NCI-H510A treated with DMSO at 0.1 percent for 48 hours (cell line): ENCODE data around the gene SPIN2B.
"Not testable (repeated sequence)": the region's sequence is repeated elsewhere in the genome, so short reads cannot be mapped to it uniquely, and the experiment has no call there.

Experiments used
- DNase-seq: peaks from one replicate; lab custom pipeline; 2025; lab: John Stamatoyannopoulos, UW

Gene SPIN2B

DNA sequence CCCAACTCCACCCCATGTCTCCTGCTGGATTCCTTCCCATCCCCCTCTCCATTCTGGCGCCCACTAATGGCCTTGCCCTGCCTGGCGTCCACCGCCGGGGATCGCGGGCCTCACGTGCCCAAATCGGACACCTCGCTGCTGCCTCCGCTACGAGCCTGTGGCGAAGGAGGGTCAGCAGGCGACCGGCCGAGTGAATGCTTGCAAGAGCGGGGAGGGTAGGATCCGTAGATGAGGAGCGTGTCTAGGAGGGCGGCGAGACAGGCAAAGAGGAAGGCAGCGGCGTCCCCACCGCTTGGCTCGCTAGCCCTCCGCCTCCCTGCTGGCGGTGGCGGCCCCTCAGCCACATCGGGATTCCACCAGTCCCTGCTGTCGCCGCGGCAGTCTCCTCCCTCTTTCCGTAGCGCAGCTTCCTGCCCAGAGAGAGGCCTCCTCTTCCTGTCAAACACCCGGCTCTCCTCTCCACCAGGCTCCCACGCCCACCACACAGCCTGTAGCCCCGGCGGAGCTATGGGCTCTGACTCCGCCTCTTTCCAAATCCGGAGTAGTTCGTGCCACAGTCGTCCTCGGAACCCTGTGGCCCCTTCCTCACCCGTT, at the start of gene SPIN2B:
Gene SPIN2B (minus strand): TSS at position 387 of the 594 bp plus-strand sequence.
- DNase-seq, result peak; percentile 66

DNA sequence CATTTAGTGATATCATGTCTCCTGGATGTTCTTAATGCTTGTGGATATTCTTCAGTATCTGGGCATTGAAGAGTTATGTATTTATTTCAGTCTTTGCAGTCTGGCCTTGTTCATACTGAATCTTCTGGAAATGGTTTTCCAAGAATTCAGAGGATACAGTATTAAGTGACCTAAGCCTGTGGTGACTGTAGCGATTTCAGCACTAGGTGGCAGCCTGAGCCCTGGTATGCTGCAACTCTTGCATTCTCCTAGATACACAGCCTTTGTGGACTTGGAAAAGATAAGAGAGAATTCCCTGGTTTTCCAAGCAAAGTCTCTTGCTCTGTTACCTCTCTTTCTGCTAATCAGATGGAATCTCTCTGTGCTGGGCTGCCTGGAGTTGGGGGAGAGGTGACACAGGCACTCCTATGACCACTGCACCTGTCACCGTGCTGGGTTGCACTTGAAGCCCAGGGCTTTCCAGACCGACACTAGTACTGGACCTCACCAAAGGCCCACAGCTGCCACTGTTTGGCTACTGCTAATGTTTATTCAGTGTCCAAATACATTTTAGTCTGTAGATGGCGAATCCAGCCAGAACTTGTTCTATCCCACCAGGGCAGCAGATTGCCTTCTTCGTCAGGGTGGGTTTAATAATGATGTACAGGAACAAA, 35.2 kb upstream of the SPIN2B start:
- DNase-seq, result no peak

DNA sequence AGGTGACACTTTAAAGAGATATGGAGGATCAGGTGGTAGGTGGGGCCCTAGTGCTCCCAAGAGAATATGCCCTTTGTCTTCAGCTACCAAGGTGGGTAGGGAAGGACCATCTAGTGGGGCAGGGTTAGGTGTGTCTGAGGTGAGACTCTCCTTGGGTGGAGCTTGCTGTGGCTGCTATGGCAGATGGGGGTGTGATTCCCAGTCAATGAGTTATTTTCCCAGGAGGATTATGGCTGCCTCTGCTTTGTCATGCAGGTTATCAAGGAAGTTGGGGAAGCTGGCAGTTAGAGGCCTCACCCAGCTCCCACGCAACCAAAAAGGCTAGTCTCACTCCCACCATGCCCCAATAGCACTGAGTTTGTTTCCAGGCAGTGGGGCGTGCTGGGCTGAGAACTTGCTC, 33.8 kb upstream of the SPIN2B start:
- DNase-seq, result no peak

DNA sequence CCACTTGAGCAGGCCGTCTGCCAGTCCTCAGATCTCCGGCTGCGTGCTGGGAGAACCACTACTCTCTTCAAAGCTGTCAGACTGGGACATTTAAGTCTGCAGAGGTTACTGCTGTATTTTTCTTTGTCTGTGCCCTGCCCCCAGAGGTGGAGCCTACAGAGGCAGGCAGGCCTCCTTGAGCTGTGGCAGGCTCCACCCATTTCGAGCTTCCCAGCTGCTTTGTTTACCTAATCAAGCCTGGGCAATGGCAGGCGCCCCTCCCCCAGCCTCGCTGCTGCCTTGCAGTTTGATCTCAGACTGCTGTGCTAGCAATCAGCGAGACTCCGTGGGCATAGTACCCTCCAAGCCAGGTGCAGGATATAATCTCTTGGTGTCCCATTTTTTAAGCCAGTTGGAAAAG, 30.9 kb upstream of the SPIN2B start:
- DNase-seq, result not testable (repeated sequence)

DNA sequence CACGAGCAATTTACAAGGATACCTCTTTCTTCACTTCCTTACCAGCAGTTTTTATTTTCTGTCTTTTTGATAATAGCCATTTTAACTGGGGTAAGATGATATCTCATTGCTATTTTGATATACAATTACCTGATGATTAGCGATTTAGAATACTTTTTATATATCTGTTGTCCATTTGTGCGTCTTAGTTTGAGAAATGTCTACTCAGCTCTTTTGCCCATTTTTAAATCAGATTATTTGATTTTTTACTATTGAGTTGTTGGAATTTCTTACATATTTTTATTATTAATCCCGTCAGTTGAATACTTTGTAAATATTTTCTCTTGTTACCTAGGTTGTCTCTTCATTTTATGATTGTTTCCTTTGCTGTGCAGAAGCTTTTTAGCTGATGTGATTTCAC, 17.3 kb upstream of the SPIN2B start:
- no peak for DNase-seq

DNA sequence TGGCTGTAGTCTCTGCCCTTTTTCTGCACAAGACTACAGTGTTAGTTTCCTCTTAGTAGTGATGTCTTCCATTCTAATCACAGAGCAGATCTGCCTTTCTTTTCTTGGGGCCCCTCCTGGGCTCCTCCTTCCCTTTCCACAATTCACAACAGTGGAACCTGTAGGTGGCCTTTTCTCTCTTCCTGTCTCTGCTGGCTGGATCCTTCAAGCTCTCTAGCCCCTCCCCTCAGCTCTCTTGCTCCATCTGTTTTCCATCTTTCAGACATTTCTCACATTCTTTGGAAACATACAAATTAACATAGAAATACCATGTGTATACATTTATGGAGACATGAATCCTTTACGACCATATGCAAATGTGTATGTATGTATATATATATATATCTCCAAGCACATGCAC, 16.2 kb upstream of the SPIN2B start:
- peak; percentile 20 for DNase-seq

DNA sequence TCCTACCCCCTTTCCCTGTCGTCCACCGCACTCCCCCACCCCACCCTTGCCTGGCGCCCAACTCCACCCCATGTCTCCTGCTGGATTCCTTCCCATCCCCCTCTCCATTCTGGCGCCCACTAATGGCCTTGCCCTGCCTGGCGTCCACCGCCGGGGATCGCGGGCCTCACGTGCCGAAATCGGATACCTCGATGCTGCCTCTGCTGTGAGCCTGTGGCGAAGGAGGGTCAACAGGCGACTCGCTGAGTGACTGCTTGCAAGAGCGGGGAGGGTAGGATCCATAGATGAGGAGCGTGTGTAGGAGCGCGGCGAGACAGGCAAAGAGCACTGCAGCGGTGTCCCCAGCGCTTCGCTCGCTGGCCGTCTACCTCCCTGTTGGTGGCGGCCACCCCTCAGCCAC, 15.7 kb upstream of the SPIN2B start, which contains the start of gene SPIN2A:
Gene SPIN2A (minus strand): TSS at position 325 of the 400 bp plus-strand sequence. CDS start 800 bp downstream, outside the sequence.
- peak; percentile 7 for DNase-seq

DNA sequence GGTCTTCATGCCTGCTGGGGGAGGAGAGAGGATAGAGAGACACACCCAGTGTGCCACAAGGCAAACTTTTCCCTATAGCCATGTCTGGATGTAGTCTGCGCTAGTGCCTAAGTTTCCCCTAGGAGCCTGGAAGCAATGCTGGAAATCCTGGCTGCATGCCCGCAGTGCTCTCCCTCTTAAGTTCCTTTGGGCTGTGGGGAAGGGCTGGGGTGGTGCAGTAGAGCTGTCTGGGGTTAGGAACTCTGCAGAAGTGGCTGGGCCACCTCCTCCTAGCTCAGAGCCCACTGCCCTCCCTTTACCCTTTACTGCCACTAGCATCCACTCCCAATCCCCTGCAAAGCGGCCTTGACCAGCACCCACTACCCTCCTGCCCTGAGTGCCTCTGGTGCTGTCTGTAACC, 15.2 kb upstream of the SPIN2B start:
- DNase-seq, result not testable (repeated sequence)

DNA sequence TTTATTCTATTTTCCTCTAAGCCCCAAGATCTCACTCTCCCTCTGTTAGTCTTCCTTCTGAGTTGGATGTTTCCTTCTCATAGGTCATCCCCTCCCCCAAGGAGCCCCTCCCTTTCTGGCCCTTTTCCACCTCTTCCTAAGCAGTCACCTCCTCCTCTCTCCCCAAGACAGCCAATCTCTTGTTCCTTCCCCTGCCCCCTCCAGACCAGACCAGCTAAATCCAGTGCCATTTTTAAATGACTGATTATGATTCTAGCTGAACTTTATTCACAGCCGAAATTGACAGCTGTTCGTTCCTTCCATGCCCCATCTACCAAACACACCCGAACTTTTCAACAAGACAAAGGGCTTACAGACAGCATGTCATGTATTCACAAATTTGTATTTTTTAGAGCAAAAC, 13.9 kb upstream of the SPIN2B start:
- DNase-seq, result no peak

DNA sequence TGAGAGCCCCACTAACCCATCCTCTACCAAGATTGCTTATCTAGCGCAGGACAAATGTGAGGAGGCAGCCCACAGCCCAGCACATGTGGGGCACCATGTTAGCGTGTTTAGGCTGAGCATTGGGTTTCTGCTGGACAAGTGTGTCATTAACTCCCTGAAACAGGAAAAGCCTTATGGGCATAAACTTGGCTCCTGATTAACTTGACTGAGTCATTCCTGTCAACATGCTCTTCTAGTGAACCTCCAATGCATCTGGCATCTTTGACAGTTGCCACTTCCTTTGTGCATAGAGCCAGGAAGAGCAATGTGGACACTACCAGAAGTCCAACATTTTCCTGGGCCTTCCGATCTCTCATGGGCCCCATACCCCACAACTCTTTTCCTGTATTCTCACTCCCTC, 13.4 kb upstream of the SPIN2B start:
- DNase-seq, result no peak

DNA sequence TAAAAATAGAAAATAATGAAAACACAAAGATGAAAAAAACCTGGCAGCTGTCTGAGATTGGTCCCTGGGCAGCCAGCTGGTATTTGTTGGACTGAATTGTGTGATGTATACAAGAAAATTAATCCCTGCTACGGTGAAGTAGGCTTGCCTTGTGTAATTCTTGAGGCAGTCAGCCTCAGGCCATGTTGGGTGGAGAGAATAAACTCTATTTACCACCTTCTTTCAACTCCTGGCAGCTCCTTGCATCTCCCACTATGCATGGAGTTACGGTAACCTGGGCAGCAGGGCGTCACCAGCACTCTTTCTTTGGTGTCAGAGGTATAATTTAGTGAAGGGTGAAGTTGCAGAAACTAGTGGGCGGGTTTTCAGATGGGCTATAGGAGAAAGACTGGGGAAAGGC, 12.4 kb upstream of the SPIN2B start:
- no peak for DNase-seq

DNA sequence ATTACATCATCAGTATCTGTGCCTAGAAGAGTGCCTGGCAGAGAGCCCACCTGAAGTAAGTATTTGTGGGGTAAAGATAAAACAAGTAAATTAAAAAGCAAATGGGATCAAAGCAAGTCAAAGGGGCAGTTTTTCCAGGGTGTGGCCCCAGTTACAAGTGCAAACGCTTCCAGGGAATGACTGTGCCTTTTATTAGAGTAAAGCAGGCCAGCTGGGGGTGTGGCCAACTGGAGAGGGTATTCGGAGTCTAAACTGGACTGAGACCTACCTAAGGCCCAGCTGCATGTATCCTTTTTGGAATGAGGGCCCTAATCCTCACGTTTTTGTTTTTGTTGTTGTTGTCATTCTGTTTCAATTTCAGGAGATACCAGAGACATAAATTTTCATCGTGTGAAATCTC, 11.9 kb upstream of the SPIN2B start:
- DNase-seq, result not testable (repeated sequence)

DNA sequence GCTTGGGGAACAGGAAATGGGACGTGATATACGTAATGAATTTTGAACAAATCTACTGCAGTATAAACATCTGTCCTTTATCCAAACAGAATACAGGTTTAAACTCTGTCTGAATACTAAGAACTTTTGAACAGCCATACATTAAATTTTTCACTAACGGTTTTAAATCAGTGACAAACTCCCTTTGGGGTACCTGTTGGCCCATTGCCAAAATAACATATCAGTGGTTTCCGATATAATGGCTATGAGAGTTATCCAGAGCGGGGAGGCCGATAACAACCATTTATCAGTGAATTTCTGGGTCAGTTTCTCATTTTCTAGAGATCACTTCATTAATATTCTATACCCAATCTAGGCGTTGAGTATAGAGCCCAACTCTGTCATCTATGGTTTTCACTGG, 10.7 kb upstream of the SPIN2B start:
- no peak for DNase-seq

DNA sequence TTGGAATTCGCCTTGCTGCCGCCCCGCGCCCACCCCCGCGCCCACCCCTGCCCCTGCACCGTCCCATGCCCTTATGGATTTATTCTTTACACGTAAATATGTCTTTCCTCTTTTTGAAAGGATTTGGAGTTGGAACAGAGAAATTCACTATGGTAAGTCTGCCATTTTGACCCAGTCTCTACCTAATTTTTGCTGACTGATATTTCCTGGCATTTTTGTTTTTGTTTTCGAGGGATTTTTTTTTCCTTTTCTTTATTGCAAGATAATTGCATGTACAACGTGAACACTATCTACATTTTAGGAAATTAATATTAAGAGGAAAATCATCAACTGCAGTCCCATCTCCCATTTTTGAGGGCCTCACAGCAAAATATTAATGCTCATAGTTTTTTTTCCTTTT, 468 bp upstream of the SPIN2B start:
- DNase-seq, result peak; percentile 2

DNA sequence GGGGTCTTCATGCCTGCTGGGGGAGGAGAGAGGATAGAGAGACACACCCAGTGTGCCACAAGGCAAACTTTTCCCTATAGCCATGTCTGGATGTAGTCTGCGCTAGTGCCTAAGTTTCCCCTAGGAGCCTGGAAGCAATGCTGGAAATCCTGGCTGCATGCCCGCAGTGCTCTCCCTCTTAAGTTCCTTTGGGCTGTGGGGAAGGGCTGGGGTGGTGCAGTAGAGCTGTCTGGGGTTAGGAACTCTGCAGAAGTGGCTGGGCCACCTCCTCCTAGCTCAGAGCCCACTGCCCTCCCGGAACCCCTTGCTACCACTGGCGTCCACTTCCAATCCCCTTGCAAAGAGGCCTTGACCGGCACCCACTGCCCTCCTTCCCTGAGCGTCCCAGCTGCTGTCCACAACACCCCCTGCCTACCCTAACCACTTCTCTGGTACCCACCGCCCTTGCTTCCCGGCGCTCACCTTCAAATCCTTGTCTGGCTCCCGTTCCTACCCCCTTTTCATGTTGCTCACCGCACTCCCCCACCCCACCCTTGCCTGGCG, 658 bp downstream of the SPIN2B start:
- not testable (repeated sequence) for DNase-seq

DNA sequence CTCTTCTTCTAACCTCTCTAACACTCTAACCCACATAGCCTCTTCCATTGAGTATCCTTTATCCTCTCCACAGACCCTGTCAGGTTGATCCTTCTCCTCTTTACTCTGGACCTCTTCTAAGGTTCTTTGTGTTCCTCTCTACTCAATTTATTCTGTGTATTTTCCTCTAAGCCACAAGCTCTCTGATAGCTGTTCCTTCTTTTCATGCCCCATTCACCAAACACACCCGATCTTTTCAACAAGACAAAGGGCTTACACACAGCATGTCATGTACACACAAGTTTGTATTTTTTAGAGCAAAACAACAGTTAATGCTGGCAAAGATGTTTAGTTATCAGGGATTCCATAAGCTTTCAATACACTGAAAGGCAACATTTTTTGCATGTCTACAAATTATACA, 1.9 kb downstream of the SPIN2B start:
- DNase-seq, result no peak

DNA sequence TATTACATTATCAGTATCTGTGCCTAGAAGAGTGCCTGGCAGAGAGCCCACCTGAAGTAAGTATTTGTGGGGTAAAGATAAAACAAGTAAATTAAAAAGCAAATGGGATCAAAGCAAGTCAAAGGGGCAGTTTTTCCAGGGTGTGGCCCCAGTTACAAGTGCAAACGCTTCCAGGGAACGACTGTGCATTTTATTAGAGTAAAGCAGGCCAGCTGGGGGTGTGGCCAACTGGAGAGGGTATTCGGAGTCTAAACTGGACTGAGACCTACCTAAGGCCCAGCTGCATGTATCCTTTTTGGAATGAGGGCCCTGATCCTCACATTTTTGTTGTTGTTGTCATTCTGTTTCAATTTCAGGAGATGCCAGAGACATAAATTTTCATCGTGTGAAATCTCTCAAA, 3.8 kb downstream of the SPIN2B start:
- not testable (repeated sequence) for DNase-seq

DNA sequence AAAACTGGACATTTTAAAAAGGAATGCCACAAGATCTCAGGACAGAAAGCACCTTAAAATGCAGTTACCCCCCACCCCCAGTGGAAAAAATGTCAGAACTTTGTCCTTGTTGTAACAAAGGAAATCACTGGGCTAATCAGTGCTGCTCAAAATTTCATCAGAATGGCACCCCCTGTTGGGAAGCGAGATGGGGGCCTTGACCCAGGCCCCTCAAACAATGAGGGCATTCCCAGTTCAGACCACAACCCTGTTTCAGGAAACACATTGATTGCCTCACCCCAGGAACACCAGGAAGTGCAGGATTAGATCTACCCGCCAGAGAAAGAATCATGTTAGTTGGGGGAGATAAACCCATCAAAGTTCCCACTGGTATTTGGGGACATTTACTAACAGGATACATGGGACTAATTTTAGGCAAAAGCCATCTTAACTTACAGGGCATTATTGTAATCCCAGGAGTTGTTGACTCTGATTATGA, 16.4 kb downstream of the SPIN2B start:
- DNase-seq, result no peak

DNA sequence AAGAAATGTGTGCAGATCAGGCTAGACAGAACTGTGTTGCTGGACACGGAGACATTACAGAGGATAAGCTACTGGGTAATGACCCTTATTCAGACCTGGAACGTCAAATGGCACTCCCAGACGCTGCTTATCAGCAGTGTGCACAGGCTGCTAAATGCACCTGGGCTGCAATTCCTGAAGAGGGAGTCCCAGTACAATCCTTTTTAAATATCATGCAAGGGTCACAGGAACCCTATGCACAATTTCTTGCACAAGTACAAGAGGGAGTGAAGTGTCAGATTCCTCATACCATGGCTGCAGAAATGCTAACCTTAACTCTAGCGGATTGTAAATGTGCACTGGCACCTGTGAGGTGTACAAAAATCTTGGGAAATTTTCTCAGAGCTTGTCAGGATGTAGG, 16.9 kb downstream of the SPIN2B start:
- DNase-seq, result no peak

DNA sequence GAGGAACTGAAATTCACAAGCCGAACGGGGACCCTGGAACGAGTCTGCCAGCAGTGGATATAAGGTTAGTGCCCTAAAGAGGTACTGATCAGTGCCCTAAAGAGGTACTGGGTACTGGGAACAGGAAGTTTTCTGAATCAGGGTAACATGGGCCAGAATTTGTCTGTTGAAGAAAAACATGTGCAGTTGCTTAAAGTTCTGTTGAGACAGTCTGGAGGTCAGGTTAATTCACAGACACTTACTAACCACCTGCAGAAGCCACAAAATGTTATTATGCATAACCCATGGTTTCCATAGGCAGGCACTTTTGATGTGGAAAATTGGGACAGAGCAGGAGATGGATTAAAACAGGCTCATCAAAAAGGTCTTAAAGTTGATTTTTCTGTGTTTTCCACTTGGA, 17.9 kb downstream of the SPIN2B start:
- DNase-seq, result no peak

DNA sequence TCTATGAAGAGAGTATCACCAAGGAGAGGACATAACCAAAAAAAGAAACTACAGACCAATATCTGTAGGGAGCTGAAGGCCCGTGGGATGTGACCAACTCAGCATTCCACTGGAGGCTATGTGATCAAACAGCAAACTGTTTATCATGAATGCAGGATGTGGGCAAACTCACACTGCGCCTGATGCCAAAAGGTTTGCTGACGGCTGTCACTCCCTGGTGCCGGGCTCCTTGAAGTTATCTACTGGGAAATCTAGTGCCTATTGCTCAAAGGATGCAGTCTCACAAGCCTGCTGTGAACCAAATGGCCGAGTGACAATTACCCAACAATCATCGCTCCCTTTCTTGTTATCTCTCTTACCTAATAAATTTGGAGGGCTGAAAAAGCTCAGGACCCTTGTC, 18.4 kb downstream of the SPIN2B start:
- not testable (repeated sequence) for DNase-seq

DNA sequence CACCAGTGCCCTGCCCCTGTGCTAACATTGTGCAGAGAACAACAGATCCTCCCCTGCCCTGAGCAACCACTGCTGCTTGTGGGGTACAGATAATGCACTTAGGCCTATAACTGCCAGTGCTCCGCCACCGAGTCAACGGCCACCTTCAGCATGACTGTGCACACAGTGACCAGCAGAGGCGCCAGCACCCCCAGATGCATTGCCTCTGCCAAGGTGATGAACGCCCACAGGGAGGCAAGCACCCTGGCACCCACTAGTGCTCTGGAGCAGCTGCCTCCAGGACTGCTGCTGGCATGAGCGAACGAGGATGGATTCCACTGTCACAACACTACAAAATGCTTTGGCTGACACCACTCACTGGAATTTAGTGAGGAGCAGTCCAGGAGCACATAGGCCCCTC, 38.2 kb downstream of the SPIN2B start:
- DNase-seq, result no peak

DNA sequence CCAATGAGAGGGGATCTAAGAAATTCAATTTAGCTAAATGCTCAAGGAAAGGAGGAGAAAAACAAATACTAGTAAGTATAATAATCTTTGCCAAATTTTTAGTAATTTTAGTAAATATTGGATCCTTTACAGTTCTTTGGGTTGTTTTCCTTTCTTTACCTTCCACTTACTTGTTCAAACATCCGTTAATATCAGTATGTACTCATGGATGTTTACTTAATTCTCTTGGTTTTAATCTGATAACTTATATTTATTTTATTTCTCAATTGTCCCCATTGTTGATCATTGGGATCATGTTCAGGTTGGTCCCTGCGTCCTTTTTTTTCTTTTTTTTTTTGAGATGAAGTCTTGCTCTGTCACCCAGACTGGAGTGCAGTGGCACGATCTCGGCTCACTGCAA, 46.9 kb downstream of the SPIN2B start:
- no peak for DNase-seq
